ENCODE data around the gene FGF22.

Gene FGF22

GRCh38 chr19:644363-644762 lies 4.7 kb downstream of the FGF22 start:
- DNase-seq (ENCODE audit: low read depth): no peak

GRCh38 chr19:644789-645188 lies 5.1 kb downstream of the FGF22 start:
- no peak for DNase-seq (ENCODE audit: low read depth)

- no peak for DNase-seq (ENCODE audit: low read depth)
Measured at GRCh38 chr19:645912-646778, 6.5 kb downstream of the FGF22 start.

- no peak for DNase-seq (ENCODE audit: low read depth)
Measured at GRCh38 chr19:646779-647565, 7.3 kb downstream of the FGF22 start.

GRCh38 chr19:647566-648284 lies 8.0 kb downstream of the FGF22 start:
- no peak for DNase-seq (ENCODE audit: low read depth)

- DNase-seq (ENCODE audit: low read depth): no peak
Measured at GRCh38 chr19:648305-648704, 8.6 kb downstream of the FGF22 start.

GRCh38 chr19:648904-649801 lies 9.5 kb downstream of the FGF22 start:
- DNase-seq (ENCODE audit: low read depth): no peak

GRCh38 chr19:650121-650520 lies 10.4 kb downstream of the FGF22 start:
- DNase-seq (ENCODE audit: low read depth): no peak

GRCh38 chr19:651114-651818 lies 11.6 kb downstream of the FGF22 start:
- DNase-seq (ENCODE audit: low read depth): no peak

GRCh38 chr19:651991-652390 lies 12.3 kb downstream of the FGF22 start:
- DNase-seq (ENCODE audit: low read depth): no peak

- DNase-seq (ENCODE audit: low read depth): no peak
Measured at GRCh38 chr19:652467-653389, 13.0 kb downstream of the FGF22 start.

- no peak for DNase-seq (ENCODE audit: low read depth)
Measured at GRCh38 chr19:653425-653824, 13.7 kb downstream of the FGF22 start.

- DNase-seq (ENCODE audit: low read depth): no peak
Measured at GRCh38 chr19:655691-656090, 16.0 kb downstream of the FGF22 start.

GRCh38 chr19:656751-657559 lies 17.3 kb downstream of the FGF22 start:
- no peak for DNase-seq (ENCODE audit: low read depth)

GRCh38 chr19:657611-658010 lies 17.9 kb downstream of the FGF22 start:
- no peak for DNase-seq (ENCODE audit: low read depth)

- DNase-seq (ENCODE audit: low read depth): no peak
Measured at GRCh38 chr19:658059-658839, 18.6 kb downstream of the FGF22 start.

GRCh38 chr19:658916-659839 lies 19.5 kb downstream of the FGF22 start:
- peak; percentile 41 for DNase-seq (ENCODE audit: low read depth)

Data from activated gamma-delta T cell treated with anti-CD3 and anti-CD28 coated beads, Interleukin-2, amount 50 U/mL, for 16 hours (primary cell).